DND-41 (cell line): ENCODE data around the gene GPC6.

Source experiments
- ATAC-seq: fragments of 200-7000 bp; cut with Tn5 transposase; 3 replicates; pipeline ENCODE4 v1.9.1; 2021; ENCODE audit warnings: low read depth; ENCODE audit not compliant: insufficient read depth
- DNase-seq: peaks from one replicate; pipeline ENCODE4 v3.0.0-alpha.2; 2020
- H2AFZ ChIP-seq: 2 replicates; pipeline ENCODE4 v1.6.0; 2012; ENCODE audit warnings: low read depth, low read length
- H3K27ac ChIP-seq: 2 replicates; pipeline ENCODE4 v1.5.1; 2012; ENCODE audit warnings: low read length, inconsistent platforms
- H3K27me3 ChIP-seq: fragments of 200-600 bp; sonication (generic); 2 replicates; pipeline ENCODE4 v1.6.0; 2012; ENCODE audit warnings: low read length, mild to moderate bottlenecking, inconsistent platforms; ENCODE audit not compliant: insufficient read depth, poor library complexity
- H3K36me3 ChIP-seq: 2 replicates; pipeline ENCODE4 v1.5.1; 2012; ENCODE audit warnings: low read length, inconsistent platforms; ENCODE audit not compliant: insufficient read depth
- H3K4me1 ChIP-seq: 2 replicates; pipeline ENCODE4 v1.5.1; 2012; ENCODE audit warnings: mild to moderate bottlenecking, low read length; ENCODE audit not compliant: insufficient read depth
- H3K4me2 ChIP-seq: 2 replicates; pipeline ENCODE4 v1.6.0; 2012; ENCODE audit warnings: mild to moderate bottlenecking, moderate library complexity, low read length, inconsistent platforms; ENCODE audit not compliant: insufficient read depth
- H3K4me3 ChIP-seq, 2 experiments: fragments of 200-600 bp in 1 of 2; shearing (Covaris generic) in 1 of 2; 2 replicates each; pipeline ENCODE4 v1.5.1; 2012 to 2016; ENCODE audit warnings: inconsistent platforms in 2 of 2, low read length in 2 of 2, mild to moderate bottlenecking in 2 of 2, low read depth in 1 of 2, moderate library complexity in 1 of 2
- H3K79me2 ChIP-seq: 2 replicates; pipeline ENCODE4 v1.6.0; 2012; ENCODE audit warnings: low read length, inconsistent platforms; ENCODE audit not compliant: insufficient read depth
- H3K9ac ChIP-seq: 2 replicates; pipeline ENCODE4 v1.6.0; 2012; ENCODE audit warnings: low read depth, mild to moderate bottlenecking, inconsistent platforms, low read length, moderate library complexity
- H3K9me3 ChIP-seq: 2 replicates; pipeline ENCODE4 v1.5.1; 2012; ENCODE audit warnings: low read length, moderate library complexity, mild to moderate bottlenecking, inconsistent platforms; ENCODE audit not compliant: insufficient read depth, severe bottlenecking
- H4K20me1 ChIP-seq: 2 replicates; pipeline ENCODE4 v1.6.0; 2012; ENCODE audit warnings: low read length; ENCODE audit not compliant: insufficient read depth
- CTCF ChIP-seq: IDR thresholded peaks from 2 replicates; pipeline ENCODE4 v1.5.1; 2012; ENCODE audit warnings: borderline replicate concordance, low read length, moderate library complexity, mild to moderate bottlenecking; ENCODE audit not compliant: poor library complexity, severe bottlenecking; ENCODE audit errors: extremely low read depth
- EZH2 ChIP-seq: IDR thresholded peaks from 3 replicates; pipeline ENCODE4 v1.6.1; 2012; ENCODE audit warnings: borderline replicate concordance, low read depth, mild to moderate bottlenecking, moderate library complexity, low read length, inconsistent platforms; ENCODE audit not compliant: severe bottlenecking

Gene GPC6

DNA sequence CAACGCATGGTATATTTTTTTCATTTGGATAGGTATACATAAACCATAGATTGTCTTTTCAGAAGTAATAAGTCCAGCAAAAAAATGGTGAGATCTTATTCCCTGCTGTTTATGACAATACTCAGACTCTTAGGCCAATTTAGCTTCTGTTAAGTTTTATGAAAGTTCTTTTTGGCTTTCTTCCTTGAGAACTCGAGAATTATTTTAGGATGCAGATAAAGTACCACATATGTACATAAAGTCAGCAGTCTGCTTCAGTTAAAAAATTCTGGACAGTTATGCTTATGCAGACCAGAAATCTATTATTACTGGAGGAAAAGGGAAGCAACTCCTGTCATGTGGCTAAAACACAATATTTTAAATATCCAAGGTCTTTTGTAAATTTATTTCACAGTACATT is 422.9 kb downstream of the GPC6 start:
- Histone ChIP-seq H3K27ac (no peak overlapping the region), H3K4me3 (no peak overlapping the region), H2AFZ (no peak overlapping the region), H4K20me1 (no peaks in the 10 kb centered on the region), H3K79me2 (no peaks in the 10 kb centered on the region), H3K27me3 (no peaks in the 10 kb centered on the region), H3K36me3 (no peaks in the 10 kb centered on the region), H3K4me1 (no peaks in the 10 kb centered on the region), H3K4me2 (no peak overlapping the region), H3K9ac (no peak overlapping the region), H3K9me3 (no peaks in the 10 kb centered on the region)
- no peak for TF ChIP-seq CTCF
- no peak for TF ChIP-seq EZH2
- no peak for DNase-seq
- ATAC-seq, result no peak

DNA sequence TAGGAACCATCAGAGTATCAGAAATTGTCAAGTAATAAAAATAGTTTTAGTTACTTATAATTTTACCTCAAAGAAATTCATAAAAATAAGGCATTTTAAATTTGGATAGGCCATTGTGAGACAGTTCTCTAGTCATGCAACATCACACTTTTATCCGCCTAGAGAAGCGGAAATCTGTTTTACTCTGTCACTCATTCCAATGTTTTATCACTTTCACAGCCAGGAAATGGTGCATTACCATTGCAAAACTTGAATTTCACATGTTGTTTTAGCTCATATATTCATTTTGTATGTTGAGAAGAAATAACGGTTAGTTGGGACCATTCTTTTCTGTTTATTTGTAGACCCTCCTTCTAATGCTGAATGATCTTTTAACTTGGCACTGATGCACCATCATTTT is 427.2 kb downstream of the GPC6 start:
- no peak overlapping the region for H3K4me3 ChIP-seq
- no peaks in the 10 kb centered on the region for H3K9me3 ChIP-seq
- H3K4me1 ChIP-seq, result no peaks in the 10 kb centered on the region
- no peak overlapping the region for H2AFZ ChIP-seq
- H3K79me2 ChIP-seq, result no peaks in the 10 kb centered on the region
- H3K9ac ChIP-seq, result no peak overlapping the region
- H3K27me3 ChIP-seq, result no peaks in the 10 kb centered on the region
- ATAC-seq (no peak), DNase-seq (no peak)
- H4K20me1 ChIP-seq, result no peaks in the 10 kb centered on the region
- no peak overlapping the region for H3K4me2 ChIP-seq
- no peaks in the 10 kb centered on the region for H3K36me3 ChIP-seq
- no peak overlapping the region for H3K27ac ChIP-seq
- no peak for TF ChIP-seq EZH2
- TF ChIP-seq CTCF, result no peak

DNA sequence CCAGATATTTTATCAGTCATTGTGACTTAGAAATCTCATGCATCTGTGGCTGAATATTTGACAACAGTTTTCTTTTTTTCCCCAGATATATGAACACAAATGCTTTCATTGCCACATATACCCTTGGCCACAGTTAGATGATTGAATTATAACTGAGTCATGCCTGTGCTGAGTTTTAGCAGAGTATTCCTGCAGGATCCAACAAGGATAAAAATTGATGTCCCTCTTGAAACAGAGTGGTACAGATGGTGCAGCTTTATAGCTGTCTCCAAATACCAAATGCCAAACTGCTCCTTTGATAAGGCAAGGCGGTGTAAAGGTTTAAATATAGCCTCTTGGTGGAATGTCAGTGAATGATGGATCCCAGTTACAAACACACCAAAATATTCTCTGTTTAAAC is 428.5 kb downstream of the GPC6 start:
- H2AFZ ChIP-seq, result no peak overlapping the region
- no peaks in the 10 kb centered on the region for H3K36me3 ChIP-seq
- DNase-seq (no peak), ATAC-seq (no peak)
- H3K4me3 ChIP-seq, result no peak overlapping the region
- no peaks in the 10 kb centered on the region for H4K20me1 ChIP-seq
- no peak overlapping the region for H3K27ac ChIP-seq
- H3K4me1 ChIP-seq, result no peaks in the 10 kb centered on the region
- H3K79me2 ChIP-seq, result no peaks in the 10 kb centered on the region
- TF ChIP-seq CTCF (no peak), EZH2 (no peak)
- no peaks in the 10 kb centered on the region for H3K9me3 ChIP-seq
- no peak overlapping the region for H3K9ac ChIP-seq
- H3K4me2 ChIP-seq, result no peak overlapping the region
- H3K27me3 ChIP-seq, result no peaks in the 10 kb centered on the region
